Umbilical cord (tissue), 2 donors: ENCODE measurements around the gene PSMG2. TPM values are rescaled to one million over a fixed set of nuclear protein-coding genes. Genes with fewer than 3 reads are reported as not detected.

Experiments used
- DNase-seq: peaks from one replicate; pipeline ENCODE4 v3.0.0-alpha.2; 2015; ENCODE audit warnings: low spot score
- total RNA-seq: library from RNA; depleted of rRNA; stranded (reverse); fragments of >200 nt; gene quantifications from one replicate; pipeline ENCODE4 v1.2.3, GENCODE V29; 2014; ENCODE audit warnings: low replicate concordance; ENCODE audit not compliant: insufficient read depth

The PSMG2 gene, protein sequence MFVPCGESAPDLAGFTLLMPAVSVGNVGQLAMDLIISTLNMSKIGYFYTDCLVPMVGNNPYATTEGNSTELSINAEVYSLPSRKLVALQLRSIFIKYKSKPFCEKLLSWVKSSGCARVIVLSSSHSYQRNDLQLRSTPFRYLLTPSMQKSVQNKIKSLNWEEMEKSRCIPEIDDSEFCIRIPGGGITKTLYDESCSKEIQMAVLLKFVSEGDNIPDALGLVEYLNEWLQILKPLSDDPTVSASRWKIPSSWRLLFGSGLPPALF
- 60.9 TPM for total RNA-seq

DNA sequence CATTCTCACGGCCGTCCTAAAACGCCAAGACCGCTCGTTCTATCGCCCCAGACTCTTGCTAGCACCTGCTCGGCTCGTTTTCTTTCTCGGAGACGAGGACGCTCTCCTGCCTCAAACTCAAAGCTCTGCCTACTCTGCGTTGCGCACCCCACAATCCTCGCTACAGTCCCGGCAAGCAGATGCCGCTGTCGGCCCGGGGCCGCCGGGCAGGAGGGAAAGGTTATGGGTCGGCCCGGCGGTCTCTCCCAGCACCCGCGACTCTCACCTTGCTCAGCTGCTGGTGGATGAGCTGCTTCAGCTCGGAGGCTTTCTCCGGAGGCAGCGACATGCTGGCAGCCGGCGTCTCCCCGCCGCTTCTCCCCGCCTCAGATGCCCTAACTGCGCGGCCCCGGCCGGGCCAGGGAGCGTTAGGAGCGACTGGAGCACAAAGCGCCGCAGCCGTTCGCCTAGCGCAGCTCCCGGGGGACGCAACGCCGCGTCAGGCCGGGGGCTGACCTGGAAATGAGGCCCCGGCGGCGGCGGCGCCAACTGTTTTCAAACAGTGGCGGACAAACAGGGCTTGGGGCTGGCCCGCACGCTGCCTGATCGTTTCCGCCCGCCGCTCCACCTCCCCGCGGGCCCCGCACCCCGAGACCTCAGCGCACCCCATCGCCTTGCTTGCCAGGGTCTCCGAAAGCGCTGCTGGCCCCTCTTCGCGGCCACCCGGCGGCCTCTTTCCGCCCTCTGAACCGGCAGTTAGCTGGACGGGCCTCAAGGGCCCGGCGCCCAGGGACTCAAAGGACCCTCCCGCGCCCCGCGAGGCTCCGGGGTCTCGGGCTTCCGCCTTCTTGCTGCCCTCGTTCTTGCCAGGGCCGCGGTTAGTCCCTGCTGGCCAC is at the start of gene PSMG2, which contains the start of gene CEP76:
Gene PSMG2, plus strand, starts transcription at position 822 of the 875 bp plus-strand sequence. CDS start 66 bp downstream, outside the sequence.
Gene CEP76, minus strand, starts transcription at position 503 of the 875 bp plus-strand sequence. Its CDS starts 175 bp downstream, at position 328.
- DNase-seq, result peak; percentile 93

DNA sequence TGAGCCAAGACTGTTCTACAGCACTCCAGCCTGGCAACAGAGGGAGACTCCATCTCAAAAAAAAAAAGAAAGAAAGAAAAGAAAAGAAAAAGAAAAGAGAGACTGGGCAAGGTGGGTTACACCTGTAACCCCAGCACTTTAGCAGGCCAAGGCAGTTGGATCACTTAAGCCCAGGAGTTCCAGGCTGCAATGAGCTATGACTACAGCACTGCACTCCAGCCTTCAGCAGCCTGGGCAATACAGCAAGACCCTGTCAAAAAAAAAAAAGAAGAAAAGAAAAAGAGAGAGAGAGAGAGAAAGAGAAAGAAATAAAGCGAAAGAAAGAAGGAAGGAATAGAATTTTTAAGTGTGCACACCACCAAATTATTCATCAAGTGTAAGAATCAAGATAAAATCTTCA is 47.9 kb upstream of the PSMG2 start:
- no peak for DNase-seq

DNA sequence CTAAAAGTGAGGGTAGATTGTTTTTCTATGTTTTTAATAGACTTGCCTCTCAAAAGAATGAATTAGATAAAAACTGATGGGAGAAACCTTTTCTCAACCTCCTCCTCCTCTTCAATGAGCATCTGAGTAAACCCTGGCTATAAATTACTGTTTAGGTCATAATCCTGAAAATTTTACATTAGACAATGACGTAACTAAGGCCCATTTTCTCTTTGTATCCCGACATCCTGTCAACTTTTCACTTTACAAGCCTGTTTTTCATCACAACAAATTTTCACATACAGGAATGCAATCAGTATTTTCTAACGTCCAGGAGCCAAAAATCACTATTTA is 46.3 kb upstream of the PSMG2 start:
- DNase-seq, result no peak

DNA sequence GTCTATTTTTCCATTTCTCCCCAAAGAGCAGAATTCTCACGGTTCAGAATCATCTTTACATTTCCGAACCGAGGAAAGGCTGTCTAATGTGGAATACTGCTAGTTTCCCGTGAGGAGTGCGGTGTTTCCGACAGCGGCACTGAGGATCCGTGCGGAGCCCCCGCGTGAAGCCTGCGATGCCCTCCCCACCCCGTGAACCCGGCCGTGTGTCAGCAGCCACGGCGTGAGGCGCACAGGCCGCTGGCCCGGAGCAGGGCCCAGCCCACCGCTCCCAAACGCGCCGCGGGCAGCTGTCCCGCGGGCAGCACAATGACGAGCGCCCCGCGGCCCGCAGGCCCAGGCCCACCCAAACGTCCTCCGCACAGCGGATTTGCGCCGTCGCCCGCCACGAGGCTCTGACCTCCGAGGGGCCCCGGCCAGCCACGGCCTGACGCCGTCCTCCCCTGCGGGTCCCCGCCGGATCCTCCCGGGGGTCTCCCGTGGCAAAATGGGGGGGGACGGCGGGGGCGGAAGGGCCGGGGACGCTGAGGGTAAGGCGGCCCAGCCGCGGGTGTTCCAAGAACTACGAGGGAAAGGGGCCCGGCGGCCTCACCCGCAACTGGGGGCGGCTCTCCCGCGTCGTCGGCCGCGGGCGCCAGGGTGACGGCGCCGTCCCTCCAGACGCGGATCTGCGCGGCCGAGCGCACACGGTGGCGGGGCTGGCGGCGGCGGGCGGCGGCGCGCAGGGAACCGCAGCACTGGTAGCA is 45.7 kb upstream of the PSMG2 start:
- peak; percentile 48 for DNase-seq

DNA sequence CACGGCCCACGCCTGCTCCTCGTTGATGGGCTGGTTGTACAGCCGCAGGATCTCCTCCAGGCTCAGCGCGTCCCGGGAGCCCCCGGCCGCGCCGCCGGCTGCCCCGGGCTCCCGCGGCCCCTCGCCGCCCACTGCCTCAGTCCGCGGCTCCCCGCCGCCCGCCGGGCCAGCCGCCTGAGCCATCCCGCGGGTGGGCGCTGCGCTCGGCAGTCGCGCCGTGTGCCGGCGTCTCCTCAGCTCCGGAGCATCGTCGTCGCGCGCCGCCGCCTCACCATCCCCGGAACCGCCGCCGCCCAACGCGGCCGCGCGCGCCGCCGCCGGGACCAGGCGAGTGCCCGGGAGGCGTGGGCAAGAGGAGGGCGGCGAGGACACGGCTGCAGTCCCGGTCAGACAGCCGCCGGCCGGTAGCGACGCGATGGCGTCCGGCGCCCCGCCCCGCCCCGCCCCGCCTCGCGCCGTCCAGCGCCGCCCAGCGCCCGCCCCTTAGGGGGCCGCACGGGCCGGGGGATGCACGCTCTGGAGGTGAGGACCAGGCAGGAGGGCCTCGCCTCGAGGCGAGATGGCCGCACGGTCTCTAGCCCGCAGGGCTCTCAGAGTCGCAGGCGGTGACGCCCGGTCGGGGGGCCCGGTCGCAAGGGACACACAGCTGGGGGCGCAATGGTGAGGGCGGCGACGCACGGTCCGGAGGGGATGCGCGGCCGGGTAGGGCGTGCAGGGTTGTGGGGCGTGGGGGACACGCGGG is 45.0 kb upstream of the PSMG2 start, which contains the start of gene SPIRE1:
Gene SPIRE1, minus strand, starts transcription at position 424 of the 742 bp plus-strand sequence. Its CDS starts 241 bp downstream, at position 183.
- DNase-seq, result peak; percentile 76

DNA sequence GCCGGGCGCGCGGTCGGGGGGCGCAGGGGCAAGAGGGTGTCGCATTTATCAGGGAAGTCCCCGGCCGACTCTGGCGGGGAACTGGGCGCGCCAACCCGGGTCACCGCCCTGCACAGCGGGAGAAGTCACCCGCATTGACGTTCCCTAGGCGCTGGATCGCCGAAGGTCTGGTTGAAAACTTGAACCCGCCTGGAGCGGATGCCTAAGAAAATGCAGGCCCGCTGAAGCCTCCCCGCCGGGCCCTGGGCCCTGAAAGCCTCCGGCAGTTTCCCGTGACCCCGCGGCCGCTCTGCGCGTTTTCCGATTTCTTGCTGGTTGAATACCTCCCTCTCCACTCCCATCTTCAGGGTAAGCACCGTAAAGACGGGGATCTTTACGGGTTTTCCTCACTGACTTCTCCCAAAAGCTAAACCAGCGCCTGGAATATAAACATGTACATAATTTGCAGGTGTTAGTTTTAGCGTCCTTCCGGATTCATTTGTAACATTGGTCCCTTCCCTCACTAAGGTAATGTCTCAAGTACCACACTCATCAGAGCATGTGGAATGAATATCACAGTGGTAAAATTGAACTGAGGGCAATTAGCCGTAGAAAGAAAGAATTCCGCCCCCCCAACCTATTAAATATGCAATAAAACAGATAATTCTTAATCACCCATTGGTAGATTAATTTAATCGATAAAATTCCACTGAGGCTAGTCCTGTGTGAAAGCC is 44.3 kb upstream of the PSMG2 start:
- DNase-seq, result peak; percentile 44

GRCh38 chr18:12659904-12660605 is 42.8 kb upstream of the PSMG2 start:
- DNase-seq, result peak; percentile 76

- DNase-seq, result no peak
Measured at GRCh38 chr18:12668041-12668440, 34.8 kb upstream of the PSMG2 start.

GRCh38 chr18:12679183-12679786 is 23.6 kb upstream of the PSMG2 start:
- peak; percentile 73 for DNase-seq

GRCh38 chr18:12686100-12686499 is 16.7 kb upstream of the PSMG2 start:
- no peak for DNase-seq

- no peak for DNase-seq
Measured at GRCh38 chr18:12689256-12689850, 13.5 kb upstream of the PSMG2 start.

DNA sequence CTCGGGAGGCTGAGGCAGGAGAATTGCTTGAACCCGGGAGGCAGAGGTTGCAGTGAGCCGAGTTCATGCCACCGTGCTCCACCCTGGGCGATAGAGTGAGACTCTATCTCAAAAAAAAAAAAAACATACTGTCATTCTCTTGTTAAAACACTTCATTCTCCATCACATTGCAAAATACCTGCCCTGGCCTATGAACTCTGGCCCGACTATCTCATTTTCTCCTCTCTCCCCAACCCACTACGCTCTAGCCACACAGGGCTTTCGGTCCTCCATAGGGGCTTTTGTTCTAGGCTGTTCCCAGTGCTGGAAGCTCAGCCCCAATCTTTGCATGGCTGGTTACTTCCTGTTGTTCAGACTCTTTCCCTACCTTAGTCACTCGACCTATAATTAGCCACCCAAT is 10.6 kb upstream of the PSMG2 start:
- DNase-seq, result no peak

DNA sequence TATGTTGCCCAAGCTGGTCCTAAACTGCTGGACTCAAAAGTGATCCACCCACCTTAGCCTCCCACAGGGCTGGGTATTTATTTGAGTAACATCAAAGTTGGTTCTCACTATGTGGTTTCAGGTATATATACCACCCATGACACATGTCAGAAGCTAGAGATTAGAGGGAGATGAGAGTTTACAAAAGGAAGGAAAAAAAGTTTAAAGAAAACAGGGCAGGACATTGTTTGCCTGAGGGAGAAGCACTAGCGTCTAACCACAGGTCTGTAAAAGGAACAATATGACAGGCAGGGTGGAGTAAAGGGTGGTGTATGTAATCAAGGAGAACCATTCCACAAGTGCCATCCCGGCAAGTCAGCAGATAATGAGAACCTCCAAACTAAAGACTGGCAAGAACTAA is 8.8 kb upstream of the PSMG2 start:
- DNase-seq, result no peak

DNA sequence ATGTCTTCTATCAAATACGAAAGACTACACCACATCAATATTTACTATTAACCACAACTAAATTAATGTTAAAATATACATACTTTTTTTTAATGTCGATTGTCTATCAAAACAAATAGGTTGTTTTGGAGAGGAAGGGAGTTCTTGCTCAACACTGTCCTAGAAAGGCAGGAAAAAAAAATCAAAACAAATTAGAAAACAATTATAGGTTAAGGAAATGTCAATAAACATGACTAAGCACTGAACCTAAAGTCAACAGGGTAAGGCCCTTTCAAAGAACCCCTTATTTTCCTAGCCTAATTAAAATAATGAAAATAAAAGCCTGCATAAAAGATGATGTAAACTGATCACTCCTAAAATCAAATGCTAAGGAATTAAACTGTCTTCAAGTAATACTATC is 3.1 kb upstream of the PSMG2 start:
- no peak for DNase-seq

DNA sequence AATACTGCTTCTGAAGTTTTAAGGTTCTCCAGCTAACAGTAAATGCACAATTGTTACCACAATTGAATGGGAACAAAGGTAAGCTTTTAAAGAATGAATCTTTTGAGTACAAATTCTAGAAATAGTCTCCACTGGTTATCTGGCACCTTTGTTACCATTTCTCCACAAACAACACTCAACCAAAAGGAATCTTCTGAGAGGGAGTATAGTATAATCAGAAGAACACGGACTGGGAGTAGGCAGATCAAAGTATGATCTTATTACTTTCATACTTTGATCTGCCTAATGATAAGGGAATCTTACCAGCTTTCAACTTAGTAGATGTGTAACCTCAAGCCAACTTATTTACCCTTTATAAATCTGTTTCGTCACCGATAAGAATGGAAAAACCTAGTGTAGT is 1.7 kb upstream of the PSMG2 start:
- no peak for DNase-seq

- DNase-seq, result no peak
Measured at GRCh38 chr18:12703096-12703567, 290 bp downstream of the PSMG2 start.

DNA sequence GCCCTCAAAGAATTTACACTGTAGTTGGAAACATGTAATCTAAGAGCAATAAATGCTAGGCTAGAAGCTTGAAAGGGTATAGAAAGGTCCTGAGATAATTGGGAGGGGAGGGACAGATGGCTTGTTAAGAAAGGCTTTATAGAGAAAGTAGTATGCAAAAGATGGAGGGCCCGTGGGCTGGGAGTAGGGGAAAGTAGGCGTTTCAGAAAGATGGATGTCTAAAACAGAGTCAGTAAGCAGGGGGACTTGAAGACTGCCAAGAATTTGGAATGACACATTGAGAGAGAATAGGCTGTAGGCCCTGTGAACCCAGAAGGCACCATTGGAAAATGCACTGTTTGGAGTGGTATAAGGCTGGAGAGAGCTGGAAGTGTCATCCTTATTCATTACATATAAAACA is 822 bp downstream of the PSMG2 start:
- DNase-seq, result no peak

GRCh38 chr18:12711446-12711845 is 8.6 kb downstream of the PSMG2 start:
- no peak for DNase-seq
